ENCODE data around the gene TEX35.

GRCh38 chr1:178541829-178542553 lies 29.1 kb downstream of the TEX35 start:
- TF ChIP-seq YY1 (IDR thresholded peaks at IDR 0.05; ENCODE audit: insufficient read depth, insufficient read length) (no peak), ZNF274 (IDR thresholded peaks at IDR 0.05; ENCODE audit: low read depth, low read length) (no peak), SUZ12 (IDR thresholded peaks at IDR 0.05; ENCODE audit: extremely low read depth, insufficient read depth, insufficient read length) (no peak)

Measured in NT2/D1 (cell line).